BE2C (cell line): ENCODE results near the gene APOL6.
A peak's percentile ranks its signal among the peaks of the same experiment; 100 is the strongest.
"Not testable (repeated sequence)": the region's sequence is repeated elsewhere in the genome, so short reads cannot be mapped to it uniquely, and the experiment has no call there.

Source experiments
- DNase-seq: peaks from one replicate; pipeline ENCODE4 v3.0.0-alpha.2; 2020
- H3K27me3 ChIP-seq: fragments of 250-450 bp; sonication (Bioruptor Pico); 2 replicates; pipeline ENCODE4 v1.5.1; 2020; ENCODE audit warnings: mild to moderate bottlenecking
- H3K36me3 ChIP-seq: fragments of 250-450 bp; sonication (Bioruptor Pico); 2 replicates; pipeline ENCODE4 v1.5.1; 2020; ENCODE audit warnings: mild to moderate bottlenecking
- H3K4me1 ChIP-seq: fragments of 250-450 bp; sonication (Bioruptor Pico); 2 replicates; pipeline ENCODE4 v1.5.1; 2020
- H3K4me3 ChIP-seq: 2 replicates; pipeline ENCODE4 v1.5.1; 2011; ENCODE audit warnings: low read depth, low read length
- H3K9me3 ChIP-seq: fragments of 250-450 bp; sonication (Bioruptor Pico); 2 replicates; pipeline ENCODE4 v1.5.1; 2020
- TF ChIP-seq, protein P1 (sequence below): IDR thresholded peaks from 2 replicates; pipeline ENCODE4 v1.5.1; 2012; ENCODE audit warnings: mild to moderate bottlenecking, low read depth, low read length

The APOL6 gene

DNA sequence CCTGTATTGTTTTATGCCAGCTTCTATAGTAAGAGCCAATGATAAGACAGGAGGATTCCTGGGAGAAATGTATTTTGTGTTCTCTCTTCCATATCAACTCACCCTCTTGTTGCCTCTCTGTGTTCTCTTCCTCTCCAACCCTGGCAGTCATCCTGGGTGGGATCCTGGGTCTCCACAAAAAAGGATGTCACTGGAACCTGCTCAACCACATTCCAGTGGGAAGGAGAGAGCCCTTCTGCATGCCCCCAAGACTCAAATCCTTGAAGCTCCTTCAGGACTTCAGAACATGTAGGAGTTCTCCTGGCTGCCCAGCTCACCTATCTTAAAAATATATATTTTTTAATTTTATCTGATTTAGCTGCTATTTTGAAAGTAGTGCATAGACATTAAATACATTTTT lies 26.1 kb downstream of the APOL6 start:
- no peaks in the 10 kb centered on the region for H3K4me1 ChIP-seq
- no peaks in the 10 kb centered on the region for H3K9me3 ChIP-seq
- TF ChIP-seq, protein P1, sequence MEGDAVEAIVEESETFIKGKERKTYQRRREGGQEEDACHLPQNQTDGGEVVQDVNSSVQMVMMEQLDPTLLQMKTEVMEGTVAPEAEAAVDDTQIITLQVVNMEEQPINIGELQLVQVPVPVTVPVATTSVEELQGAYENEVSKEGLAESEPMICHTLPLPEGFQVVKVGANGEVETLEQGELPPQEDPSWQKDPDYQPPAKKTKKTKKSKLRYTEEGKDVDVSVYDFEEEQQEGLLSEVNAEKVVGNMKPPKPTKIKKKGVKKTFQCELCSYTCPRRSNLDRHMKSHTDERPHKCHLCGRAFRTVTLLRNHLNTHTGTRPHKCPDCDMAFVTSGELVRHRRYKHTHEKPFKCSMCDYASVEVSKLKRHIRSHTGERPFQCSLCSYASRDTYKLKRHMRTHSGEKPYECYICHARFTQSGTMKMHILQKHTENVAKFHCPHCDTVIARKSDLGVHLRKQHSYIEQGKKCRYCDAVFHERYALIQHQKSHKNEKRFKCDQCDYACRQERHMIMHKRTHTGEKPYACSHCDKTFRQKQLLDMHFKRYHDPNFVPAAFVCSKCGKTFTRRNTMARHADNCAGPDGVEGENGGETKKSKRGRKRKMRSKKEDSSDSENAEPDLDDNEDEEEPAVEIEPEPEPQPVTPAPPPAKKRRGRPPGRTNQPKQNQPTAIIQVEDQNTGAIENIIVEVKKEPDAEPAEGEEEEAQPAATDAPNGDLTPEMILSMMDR = no peak
- DNase-seq = no peak
- no peaks in the 10 kb centered on the region for H3K36me3 ChIP-seq
- H3K27me3 ChIP-seq = peaks cover 16% of the 10 kb centered on the region
- no peak overlapping the region for H3K4me3 ChIP-seq

DNA sequence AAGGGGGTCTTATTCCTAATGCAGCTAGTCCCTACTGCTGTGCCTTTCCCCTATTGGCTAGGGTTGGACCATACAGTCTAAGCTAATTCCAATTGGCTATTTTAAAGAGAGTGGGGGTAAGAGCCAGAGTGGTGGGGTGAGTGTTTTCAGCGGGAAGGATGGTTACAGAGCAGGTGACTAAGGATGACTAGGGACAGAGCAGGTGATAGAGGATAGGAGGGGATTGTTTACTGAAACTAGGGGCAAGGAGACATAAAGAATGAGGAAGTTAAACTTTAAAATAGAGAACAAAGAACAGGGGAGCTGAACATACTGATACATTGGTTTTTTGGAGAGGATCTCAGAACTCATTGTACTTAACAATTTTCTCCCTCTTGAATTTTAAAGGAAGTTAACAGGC lies 27.8 kb downstream of the APOL6 start:
- H3K4me3 ChIP-seq, H3K4me1 ChIP-seq, H3K9me3 ChIP-seq, DNase-seq, H3K36me3 ChIP-seq: not testable (repeated sequence)
- peaks cover 20% of the 10 kb centered on the region for H3K27me3 ChIP-seq

DNA sequence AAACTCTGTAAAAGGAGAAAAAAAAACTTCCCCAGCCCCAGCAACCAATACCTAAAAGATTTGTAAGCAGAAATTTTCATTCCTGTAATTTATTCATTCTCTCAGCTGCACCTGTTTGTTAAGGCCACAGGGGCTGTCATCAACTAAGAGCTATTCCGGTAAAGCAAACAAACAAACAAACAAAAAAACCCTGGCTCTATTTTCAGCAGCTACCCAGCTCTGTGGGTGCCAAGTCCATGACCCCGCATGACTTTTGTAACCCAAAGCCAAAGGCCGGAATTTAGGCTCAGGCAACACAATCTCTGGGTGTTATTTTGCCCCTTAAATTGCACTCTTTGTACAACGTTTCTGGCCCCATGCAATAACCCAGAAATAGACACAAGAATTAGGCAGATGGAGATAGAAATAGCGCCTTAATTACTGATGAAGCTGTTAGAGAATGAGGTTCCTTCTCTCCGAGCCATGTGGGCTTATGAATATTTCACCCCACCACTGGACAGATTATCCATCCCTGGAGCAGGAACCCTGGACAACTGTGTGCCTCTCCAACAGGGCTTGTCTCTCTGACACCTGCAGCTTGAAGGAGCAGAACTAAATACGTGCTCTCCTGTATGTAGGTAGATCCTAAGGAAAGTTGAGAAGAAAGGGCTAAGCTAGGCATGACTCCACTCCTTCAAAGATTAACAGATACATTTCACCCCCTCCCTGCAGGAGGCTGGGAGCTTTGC lies 29.4 kb downstream of the APOL6 start:
- Histone ChIP-seq H3K27me3 (peaks cover 11% of the 10 kb centered on the region), H3K36me3 (no peaks in the 10 kb centered on the region), H3K4me1 (0 out of 2 replicates have a peak, but pooled peaks cover 3% of the 10 kb centered on the region), H3K9me3 (no peaks in the 10 kb centered on the region), H3K4me3 (no peak overlapping the region)
- TF ChIP-seq, protein P1 = no peak; the same call in 1 of the 2 replicates
- DNase-seq = no peak

GRCh38 chr22:35678836-35679235 lies 30.6 kb downstream of the APOL6 start:
- Histone ChIP-seq H3K36me3 (no peaks in the 10 kb centered on the region), H3K9me3 (no peaks in the 10 kb centered on the region), H3K27me3 (peaks cover 11% of the 10 kb centered on the region; the same call in 1 of the 2 replicates), H3K4me3 (no peak overlapping the region), H3K4me1 (0 out of 2 replicates have a peak, but pooled peaks cover 3% of the 10 kb centered on the region)
- TF ChIP-seq, protein P1 = no peak
- DNase-seq = no peak

GRCh38 chr22:35679492-35679891 lies 31.2 kb downstream of the APOL6 start:
- not testable (repeated sequence) for H3K9me3 ChIP-seq, DNase-seq, H3K4me1 ChIP-seq

DNA sequence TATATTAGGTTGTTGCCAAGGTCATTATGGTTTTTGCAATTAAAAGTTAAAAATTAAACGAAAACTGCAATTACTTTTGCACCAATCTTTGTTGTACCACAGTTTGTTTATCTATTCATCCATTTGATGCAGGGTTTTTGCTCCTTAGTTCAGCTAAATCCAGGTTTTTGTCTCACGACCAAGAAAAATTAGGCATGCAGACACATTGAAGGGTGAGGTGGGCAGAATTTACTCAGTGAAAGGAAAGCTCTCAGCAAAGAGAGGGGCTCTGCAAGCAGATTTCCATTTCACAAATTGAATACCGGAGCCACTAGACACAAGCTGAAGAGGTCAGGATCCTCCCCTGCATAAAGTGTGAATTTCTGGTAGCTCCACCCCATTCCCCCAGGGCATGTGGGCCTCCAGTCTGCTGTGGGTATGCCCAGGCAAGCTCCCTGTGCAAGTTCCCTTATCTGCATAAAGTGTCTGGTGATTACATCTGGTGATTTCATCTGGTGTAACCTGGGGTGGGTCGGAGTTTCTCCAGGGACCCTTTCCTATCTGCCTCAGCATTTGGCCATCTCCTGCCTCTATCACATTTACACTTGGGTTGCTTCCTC lies 33.3 kb downstream of the APOL6 start:
- Histone ChIP-seq H3K4me3 (no peak overlapping the region), H3K36me3 (no peaks in the 10 kb centered on the region), H3K9me3 (no peaks in the 10 kb centered on the region), H3K4me1 (0 out of 2 replicates have a peak, but pooled peaks cover 3% of the 10 kb centered on the region), H3K27me3 (0 out of 2 replicates have a peak, but pooled peaks cover 4% of the 10 kb centered on the region)
- TF ChIP-seq, protein P1 = no peak
- peak; percentile 30 for DNase-seq

More at GRCh38 chr22:35679492-35679891, 31.2 kb downstream of the APOL6 start:
- H3K4me3 ChIP-seq, H3K36me3 ChIP-seq: not testable (repeated sequence)
- peaks cover 11% of the 10 kb centered on the region; the same call in 1 of the 2 replicates for H3K27me3 ChIP-seq

DNA sequence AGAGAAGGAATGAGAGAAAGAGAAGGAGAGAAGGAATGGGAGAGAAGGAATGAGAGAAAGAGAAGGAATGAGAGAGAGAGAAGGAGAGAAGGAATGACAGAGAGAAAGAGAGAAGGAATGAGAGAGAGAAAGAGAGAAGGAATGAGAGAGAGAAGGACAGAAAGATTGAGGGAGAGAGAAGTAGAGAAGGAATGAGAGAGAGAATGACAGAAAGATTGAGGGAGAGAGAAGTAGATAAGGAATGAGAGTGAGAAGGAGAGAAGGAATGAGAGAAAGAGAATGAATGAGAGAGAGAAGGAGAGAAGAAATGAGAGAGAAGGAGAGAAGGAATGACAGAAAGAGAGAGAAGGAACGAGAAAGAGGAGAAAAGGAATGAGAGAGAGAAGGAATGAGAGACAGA lies 35.3 kb downstream of the APOL6 start:
- no peak overlapping the region for H3K4me3 ChIP-seq
- H3K27me3 ChIP-seq = 0 out of 2 replicates have a peak, but pooled peaks cover 4% of the 10 kb centered on the region
- DNase-seq = no peak
- H3K36me3 ChIP-seq = no peaks in the 10 kb centered on the region
- H3K4me1 ChIP-seq = 0 out of 2 replicates have a peak, but pooled peaks cover 3% of the 10 kb centered on the region
- H3K9me3 ChIP-seq = no peaks in the 10 kb centered on the region
- TF ChIP-seq, protein P1 = no peak
